ENCODE measurements around the gene TEX13D.

The TEX13D gene

GRCh38 chrX:124348885-124349453, 16.5 kb downstream of the TEX13D start:
- DNase-seq = no peak

GRCh38 chrX:124354648-124355047, 22.2 kb downstream of the TEX13D start:
- no peak for DNase-seq

GRCh38 chrX:124358800-124359383, 26.4 kb downstream of the TEX13D start:
- no peak for DNase-seq

GRCh38 chrX:124362072-124362471, 29.6 kb downstream of the TEX13D start:
- DNase-seq = no peak

- DNase-seq = no peak
Observed at GRCh38 chrX:124362761-124363160, 30.3 kb downstream of the TEX13D start.

DNA sequence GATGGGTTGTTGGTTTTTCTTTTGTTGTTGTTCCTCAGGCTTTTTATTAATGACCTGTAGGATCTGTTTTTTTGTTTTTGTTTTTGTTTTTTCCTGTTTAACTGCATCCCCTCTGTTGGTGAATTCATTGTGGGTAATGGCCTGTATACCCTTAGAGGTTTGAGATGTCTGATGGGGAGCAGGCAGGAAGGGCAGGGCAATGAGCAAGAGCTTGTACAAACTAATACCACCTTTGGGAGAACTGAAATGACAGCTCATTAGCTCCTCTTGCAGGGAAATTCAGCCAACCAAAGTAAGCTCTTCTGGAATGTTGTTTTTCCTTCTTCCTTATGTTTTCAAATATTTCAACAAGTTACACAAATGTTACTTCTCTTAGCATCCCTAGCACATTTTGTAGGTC, 37.3 kb downstream of the TEX13D start:
- no peak for DNase-seq

GRCh38 chrX:124373348-124373747, 40.9 kb downstream of the TEX13D start:
- DNase-seq = no peak

DNA sequence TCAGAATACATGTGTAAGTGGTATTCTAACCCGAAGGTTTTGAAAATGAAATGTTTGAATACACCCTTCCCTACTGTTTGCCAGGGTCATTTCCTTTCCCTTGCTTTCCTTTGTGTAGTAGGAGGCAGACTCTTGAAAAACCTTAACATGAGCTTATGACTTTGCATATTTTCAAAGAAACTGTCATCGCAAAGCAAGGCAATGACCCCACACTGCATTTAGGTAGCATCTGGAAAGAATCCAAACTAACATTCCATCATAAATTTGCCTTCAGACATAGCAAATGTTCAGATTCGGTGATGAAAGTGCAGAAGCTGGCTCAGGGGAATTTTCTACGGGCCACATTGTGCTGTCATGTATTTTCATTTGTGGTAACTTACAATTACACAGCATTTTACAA, 46.2 kb downstream of the TEX13D start:
- DNase-seq = no peak

- no peak for DNase-seq
Observed at GRCh38 chrX:124383354-124383753, 50.9 kb downstream of the TEX13D start.

DNA sequence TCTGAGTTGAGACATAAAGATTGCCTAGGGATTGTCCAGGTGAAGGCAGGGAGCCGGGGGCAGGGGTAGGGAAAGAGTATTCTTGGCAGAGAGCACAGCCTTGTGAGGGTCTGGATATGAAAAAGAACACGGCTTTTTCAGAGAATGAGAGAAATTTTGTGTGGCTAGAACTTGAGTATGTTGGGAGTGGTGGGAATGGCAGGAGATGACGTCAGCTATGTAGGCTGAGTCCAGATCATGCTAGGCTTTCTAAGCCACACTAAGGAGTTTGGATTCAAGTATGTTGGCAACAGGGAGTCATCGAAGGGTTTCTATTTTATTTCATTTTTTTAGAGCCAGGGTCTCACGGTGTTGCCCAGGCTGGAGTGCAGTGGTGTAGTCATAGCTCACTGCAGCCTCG, 53.9 kb downstream of the TEX13D start:
- DNase-seq = no peak
